Chondrocyte (in vitro differentiated cells): ENCODE measurements around the gene SH3PXD2A. TPM values are rescaled to one million over a fixed set of nuclear protein-coding genes. Genes with fewer than 3 reads are reported as not detected.

Experiments
- DNase-seq: peaks from one replicate; pipeline ENCODE4 v3.0.0; 2021; ENCODE audit warnings: mixed read lengths, low spot score
- H3K27ac Mint-ChIP-seq: one replicate; pipeline ENCODE4 v1.8.0; 2021; ENCODE audit warnings: mild to moderate bottlenecking, moderate library complexity, mixed read lengths; ENCODE audit not compliant: unreplicated experiment
- H3K27me3 Mint-ChIP-seq: 2 replicates; pipeline ENCODE4 v1.8.0; 2021; ENCODE audit warnings: low read depth, mixed read lengths
- H3K36me3 Mint-ChIP-seq: 2 replicates; pipeline ENCODE4 v1.8.0; 2021; ENCODE audit warnings: low read depth, mixed read lengths
- H3K4me1 Mint-ChIP-seq: 2 replicates; pipeline ENCODE4 v1.8.0; 2021; ENCODE audit warnings: low read depth, mild to moderate bottlenecking, mixed read lengths
- H3K4me3 Mint-ChIP-seq: one replicate; pipeline ENCODE4 v1.8.0; 2021; ENCODE audit warnings: mild to moderate bottlenecking, moderate library complexity, mixed read lengths; ENCODE audit not compliant: unreplicated experiment
- H3K9me3 Mint-ChIP-seq: 2 replicates; pipeline ENCODE4 v1.8.0; 2021; ENCODE audit warnings: low read depth, mixed read lengths
- CTCF ChIP-seq: fragments of 200-600 bp; sonication (generic); IDR thresholded peaks from 2 replicates; pipeline ENCODE4 v1.5.0; 2021; ENCODE audit warnings: antibody characterized with exemption, mild to moderate bottlenecking, moderate library complexity
- total RNA-seq: library from RNA; stranded (reverse); gene quantifications from 3 replicates; pipeline ENCODE4 v1.2.1, GENCODE V29; 2021

SH3PXD2A gene
- total RNA-seq, 1 donor from 2014 or later = 46.0 TPM

GRCh38 chr10:103805781-103806180 is 49.6 kb downstream of the SH3PXD2A start:
- H3K4me1 Mint-ChIP-seq = peaks cover 10% of the 10 kb centered on the region
- no peak for DNase-seq
- H3K9me3 Mint-ChIP-seq = no peaks in the 10 kb centered on the region
- no peak for TF ChIP-seq CTCF
- peaks cover 4% of the 10 kb centered on the region for H3K27me3 Mint-ChIP-seq
- no peak overlapping the region for H3K27ac Mint-ChIP-seq
- no peaks in the 10 kb centered on the region for H3K36me3 Mint-ChIP-seq
- no peak overlapping the region for H3K4me3 Mint-ChIP-seq

- Mint-ChIP-seq H3K27me3 (peaks cover 4% of the 10 kb centered on the region), H3K4me3 (no peak overlapping the region), H3K27ac (no peak overlapping the region), H3K4me1 (peaks cover 10% of the 10 kb centered on the region), H3K9me3 (no peaks in the 10 kb centered on the region), H3K36me3 (no peaks in the 10 kb centered on the region)
- TF ChIP-seq CTCF = no peak
- no peak for DNase-seq
These were observed 50.5 kb downstream of the SH3PXD2A start for GRCh38 chr10:103804871-103805270.

GRCh38 chr10:103803941-103804340 is 51.4 kb downstream of the SH3PXD2A start:
- no peaks in the 10 kb centered on the region for H3K9me3 Mint-ChIP-seq
- no peak overlapping the region for H3K27ac Mint-ChIP-seq
- DNase-seq = no peak
- no peaks in the 10 kb centered on the region for H3K36me3 Mint-ChIP-seq
- H3K4me3 Mint-ChIP-seq = no peak overlapping the region
- no peak for TF ChIP-seq CTCF
- peaks cover 4% of the 10 kb centered on the region for H3K27me3 Mint-ChIP-seq
- peaks cover 15% of the 10 kb centered on the region for H3K4me1 Mint-ChIP-seq

- TF ChIP-seq CTCF = no peak
- peaks cover 15% of the 10 kb centered on the region for H3K4me1 Mint-ChIP-seq
- DNase-seq = no peak
- no peaks in the 10 kb centered on the region for H3K9me3 Mint-ChIP-seq
- peaks cover 4% of the 10 kb centered on the region for H3K27me3 Mint-ChIP-seq
- H3K27ac Mint-ChIP-seq = no peak overlapping the region
- H3K36me3 Mint-ChIP-seq = no peaks in the 10 kb centered on the region
- H3K4me3 Mint-ChIP-seq = no peak overlapping the region
These were observed 52.6 kb downstream of the SH3PXD2A start for GRCh38 chr10:103802637-103803353.

- H3K27me3 Mint-ChIP-seq = peaks cover 4% of the 10 kb centered on the region
- H3K36me3 Mint-ChIP-seq = no peaks in the 10 kb centered on the region
- no peak overlapping the region for H3K4me3 Mint-ChIP-seq
- no peak for TF ChIP-seq CTCF
- DNase-seq = no peak
- H3K4me1 Mint-ChIP-seq = peaks cover 15% of the 10 kb centered on the region
- H3K27ac Mint-ChIP-seq = no peak overlapping the region
- no peaks in the 10 kb centered on the region for H3K9me3 Mint-ChIP-seq
These were observed 53.3 kb downstream of the SH3PXD2A start for GRCh38 chr10:103802081-103802480.
